Stimulated activated CD4-positive, alpha-beta T cell treated with anti-CD3 and anti-CD28 coated beads, Interleukin-12 subunit alpha, Interleukin-12 subunit beta, amount 100 ng/mL, for 48 hours (primary cell): ENCODE results near the gene TSR1.

Experiments
- DNase-seq, 3 donors: peaks; one replicate each; pipeline ENCODE4 v3.0.0-alpha.2; 2020; ENCODE audit warnings: low read depth in 2 of 3, low spot score in 1 of 3

TSR1 gene

GRCh38 chr17:2369551-2370210 lies 33.4 kb upstream of the TSR1 start:
- DNase-seq, result no peak

DNA sequence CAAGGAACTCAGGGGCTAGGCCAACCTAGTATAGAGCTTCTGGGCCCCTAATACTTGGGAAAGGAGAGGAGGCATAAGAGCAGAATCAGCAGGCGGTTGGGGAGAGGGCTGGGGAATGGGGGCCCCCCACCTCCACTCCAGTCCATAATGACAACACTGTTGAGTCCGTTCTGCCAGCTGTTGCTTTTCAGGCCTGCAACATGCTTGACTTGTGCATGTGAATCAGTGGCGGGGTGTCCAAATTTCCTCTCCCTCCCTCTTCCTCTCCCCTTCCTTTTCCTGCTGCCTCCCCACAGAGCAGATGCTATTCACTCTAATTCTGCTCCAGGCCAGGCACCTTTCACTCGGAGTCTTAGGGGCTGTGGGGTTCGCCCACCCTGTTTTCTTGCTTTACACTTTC lies 32.8 kb upstream of the TSR1 start:
- DNase-seq, result no peak

GRCh38 chr17:2368359-2368758 lies 32.1 kb upstream of the TSR1 start:
- DNase-seq, result no peak

- no peak for DNase-seq
Observed at GRCh38 chr17:2366747-2367494, 30.7 kb upstream of the TSR1 start.

DNA sequence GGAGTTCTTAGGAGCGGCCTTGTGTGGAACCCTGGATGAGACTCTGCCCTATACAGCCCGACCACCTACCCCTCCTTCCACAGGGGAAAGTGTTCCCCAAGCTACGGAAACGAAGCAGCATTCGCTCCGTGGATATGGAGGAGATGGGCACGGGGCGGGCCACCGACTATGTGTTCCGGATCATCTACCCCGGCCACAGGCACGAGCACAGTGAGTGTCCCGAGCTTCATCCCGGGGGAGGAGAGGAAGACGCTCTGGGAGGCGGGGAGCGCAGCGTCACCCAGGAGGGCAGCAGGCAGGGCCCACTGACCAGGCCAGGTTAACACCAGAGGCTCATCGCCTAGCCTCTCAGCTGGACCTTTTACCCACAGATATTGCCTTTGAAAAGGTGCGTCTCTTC lies 28.9 kb upstream of the TSR1 start:
- DNase-seq, result no peak

DNA sequence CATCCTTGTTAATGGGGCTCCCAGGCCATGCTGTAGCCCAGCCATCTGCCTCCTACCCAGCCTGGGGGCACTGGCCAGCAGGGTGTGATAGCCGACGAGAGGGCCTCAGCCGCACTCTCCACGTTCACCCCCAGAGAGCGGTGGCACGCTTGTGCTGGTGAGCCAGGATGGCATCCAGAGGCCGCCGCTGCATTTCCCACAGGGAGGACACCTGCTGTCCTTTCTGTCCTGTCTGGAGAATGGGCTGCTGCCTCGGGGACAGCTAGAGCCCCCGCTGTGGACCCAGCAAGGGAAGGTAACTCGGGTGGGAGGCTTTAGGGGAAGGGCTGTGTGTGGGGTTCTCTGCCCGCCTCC lies 28.5 kb upstream of the TSR1 start:
- no peak for DNase-seq

DNA sequence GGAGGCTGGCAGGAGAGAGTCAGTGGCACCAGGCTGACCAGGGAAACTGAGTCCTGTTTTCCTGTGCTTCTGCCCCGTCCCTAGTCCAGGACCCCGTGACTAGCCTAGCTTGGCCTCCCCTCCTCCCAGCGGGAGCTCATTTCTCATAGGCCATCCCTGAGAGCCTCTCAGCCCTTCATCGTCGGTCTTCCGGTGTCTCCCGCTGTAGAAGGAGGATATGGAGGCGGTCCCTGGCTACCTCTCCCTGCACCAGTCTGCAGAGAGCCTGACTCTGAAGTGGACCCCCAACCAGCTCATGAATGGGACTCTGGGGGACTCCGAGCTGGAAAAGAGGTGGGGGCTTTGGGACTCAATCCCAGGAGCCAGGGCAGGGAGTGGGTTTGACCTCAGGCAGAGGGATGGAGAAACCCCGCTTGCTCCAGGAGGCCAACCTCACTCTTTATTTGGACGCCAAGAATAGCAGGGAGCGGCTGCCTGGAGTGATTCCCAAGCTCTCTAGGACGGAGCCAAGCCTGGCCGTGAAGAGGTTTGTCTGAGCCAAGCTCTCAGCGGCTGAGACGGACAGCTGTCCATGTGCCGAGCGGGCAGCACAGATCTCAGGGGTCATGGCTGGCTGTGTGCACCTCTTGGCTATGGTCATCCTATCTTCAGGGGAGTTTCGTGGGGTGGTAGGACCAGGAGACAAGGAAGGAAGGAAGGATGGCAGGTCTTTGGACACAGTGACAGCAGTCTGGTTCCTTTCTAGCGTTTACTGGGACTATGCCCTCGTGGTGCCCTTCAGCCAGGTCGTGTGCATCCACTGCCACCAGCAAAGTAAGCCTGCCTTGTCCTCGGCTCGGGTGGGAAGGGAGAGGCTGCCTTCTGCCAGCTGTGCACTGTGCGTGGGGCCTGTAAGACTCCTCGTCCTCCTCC lies 27.9 kb upstream of the TSR1 start:
- no peak for DNase-seq

GRCh38 chr17:2363318-2363717 lies 27.1 kb upstream of the TSR1 start:
- DNase-seq, result no peak

DNA sequence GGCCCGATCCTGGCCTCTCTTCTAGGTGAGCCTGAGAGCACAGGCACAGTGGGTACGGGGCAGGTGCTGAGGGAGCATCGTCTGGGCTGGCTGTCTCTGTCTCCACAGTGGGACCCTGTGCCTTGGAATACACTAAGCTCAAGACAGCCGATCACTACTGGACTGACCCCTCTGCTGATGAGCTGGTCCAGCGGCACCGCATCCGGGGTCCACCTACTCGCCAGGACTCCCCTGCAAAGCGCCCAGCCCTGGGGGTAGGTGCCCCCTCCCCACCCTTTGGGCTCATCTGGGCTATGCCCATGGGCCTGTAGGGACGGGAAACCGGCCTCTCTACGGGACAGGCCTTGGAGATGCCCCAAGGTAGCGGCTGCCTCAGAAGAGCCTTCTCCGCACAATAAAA lies 26.6 kb upstream of the TSR1 start:
- DNase-seq, result no peak

DNA sequence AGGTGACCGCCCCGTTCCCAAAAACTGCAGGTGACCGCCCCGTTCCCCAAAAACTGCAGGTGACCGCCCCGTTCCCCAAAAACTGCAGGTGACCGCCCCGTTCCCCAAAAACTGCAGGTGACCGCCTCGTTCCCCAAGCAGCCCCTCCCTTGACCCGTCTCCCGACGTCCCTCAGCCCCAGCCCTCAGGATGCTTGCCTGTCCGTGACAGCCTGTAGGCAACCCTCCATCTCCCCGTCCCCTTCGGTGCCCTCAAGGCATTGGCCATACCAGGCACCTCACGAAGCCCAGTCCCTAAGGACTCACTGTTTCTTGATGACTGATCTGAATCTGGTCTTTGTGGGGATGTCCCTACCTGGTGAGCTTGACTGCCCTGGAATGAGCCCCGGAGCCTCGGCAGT lies 26.2 kb upstream of the TSR1 start:
- no peak for DNase-seq

GRCh38 chr17:2362016-2362415 lies 25.8 kb upstream of the TSR1 start:
- no peak for DNase-seq

- no peak for DNase-seq
Observed at GRCh38 chr17:2361010-2361760, 24.9 kb upstream of the TSR1 start.

GRCh38 chr17:2357931-2358434 lies 21.7 kb upstream of the TSR1 start:
- no peak for DNase-seq

DNA sequence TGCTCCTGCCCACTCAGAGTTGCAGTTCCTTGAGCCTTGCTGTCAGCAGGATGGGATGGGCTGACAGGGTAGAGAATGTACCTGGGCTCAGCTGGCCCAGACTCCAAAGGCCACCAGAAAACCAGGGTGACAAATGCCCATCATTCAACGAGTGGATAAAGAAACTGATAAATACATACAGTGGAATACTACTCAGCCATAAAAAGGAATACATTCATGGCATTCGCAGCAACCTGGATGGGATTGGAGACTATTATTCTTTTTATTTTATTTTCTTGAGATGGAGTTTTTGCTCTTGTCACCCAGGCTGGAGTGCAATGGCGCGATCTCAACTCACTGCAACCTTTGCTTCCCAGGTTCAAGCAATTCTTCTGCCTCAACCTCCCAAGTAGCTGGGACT lies 21.0 kb upstream of the TSR1 start:
- DNase-seq, result no peak

- DNase-seq, result no peak
Observed at GRCh38 chr17:2354311-2354710, 18.1 kb upstream of the TSR1 start.

GRCh38 chr17:2351269-2351668 lies 15.0 kb upstream of the TSR1 start:
- no peak for DNase-seq

DNA sequence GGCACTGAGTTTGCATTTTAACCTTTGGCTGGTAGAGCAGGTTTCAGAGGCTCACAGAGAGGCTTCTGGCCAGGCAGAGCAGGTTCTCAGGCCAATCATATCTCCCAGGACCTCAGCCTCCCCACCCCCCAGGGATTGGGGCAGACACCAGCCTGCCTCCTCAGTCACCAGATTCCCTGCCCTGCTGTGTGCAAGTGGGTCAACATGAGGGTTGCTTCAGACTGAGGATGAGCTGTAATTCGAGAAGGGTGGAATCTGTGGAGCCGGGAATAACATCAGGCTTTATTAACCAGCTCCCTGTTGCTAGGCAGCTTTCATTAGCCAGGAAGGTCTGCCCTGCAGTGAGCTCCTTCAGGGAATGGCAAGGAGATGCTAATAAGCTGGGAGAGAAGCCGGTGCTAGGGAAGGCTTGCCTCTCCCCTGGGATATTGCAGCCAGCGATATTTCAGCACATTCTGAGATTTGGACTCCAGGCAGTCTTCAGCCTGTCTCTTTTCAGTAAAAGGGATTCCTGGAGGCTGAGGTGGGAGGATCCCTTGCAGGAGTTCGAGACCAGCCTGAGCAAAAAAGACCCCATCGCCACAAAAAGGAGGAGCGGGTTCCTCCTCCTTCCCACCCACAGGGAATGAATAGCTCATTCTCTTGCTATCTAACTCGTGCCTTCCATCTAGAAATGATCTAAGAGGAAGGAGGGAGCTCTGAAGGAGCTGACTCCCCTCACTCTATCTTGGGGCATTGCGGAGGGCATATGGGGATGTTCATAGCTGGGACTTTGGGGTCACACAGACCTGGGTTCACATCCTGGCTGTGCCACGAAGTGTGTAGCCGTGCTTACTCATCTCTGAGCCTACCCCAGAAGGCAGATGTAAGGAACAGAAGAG lies 11.8 kb upstream of the TSR1 start:
- no peak for DNase-seq

DNA sequence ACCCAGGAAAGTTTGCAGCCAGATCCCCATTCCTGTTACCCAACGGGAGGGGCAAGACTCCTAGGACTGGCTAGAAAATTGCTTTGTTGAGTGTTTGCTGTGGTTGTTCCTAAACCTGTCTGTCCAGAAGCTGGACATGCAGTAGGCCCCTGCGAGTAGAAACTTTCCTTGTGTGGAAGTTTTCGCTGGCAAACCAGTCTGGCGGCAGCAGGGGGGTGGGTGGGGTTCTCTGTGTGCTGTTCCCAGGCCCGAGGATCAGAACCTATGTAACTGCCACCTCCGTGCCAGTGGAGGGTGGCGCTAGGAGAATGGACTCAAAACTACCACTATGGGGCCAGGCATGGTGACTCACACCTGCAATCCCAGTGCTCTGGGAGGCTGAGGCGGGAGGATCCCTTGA lies 10.2 kb upstream of the TSR1 start:
- DNase-seq, result no peak

DNA sequence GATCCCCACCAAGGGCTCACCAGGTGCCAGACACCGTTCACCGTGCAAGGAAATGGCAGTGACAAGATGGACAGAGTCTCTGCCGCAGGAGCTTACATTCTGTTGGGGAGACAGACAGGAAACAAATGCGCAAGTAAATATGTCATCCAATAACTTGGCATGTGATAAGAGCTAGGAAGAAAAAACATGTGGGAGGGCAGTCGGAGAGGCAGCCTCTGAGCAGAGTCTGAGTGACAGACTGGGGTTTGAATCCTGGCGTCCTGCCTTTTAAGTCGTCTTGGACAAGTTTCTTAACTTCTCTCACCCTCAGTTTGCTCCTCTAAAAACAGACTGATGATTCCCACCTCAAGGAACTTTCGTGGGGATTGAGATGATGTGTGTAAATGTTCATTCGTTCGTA lies 8.3 kb upstream of the TSR1 start:
- no peak for DNase-seq

- peak in 1 of 3 donors; percentile 26 for DNase-seq
Observed at GRCh38 chr17:2343421-2343820, 7.2 kb upstream of the TSR1 start.
